HG02642 (cell line): ENCODE measurements around the gene HIVEP2.

Source experiments
- ATAC-seq: cut with Tn5 transposase; IDR thresholded peaks from one replicate; pipeline ENCODE4 v1.9.1; 2021; ENCODE audit warnings: mild to moderate bottlenecking; ENCODE audit not compliant: unreplicated experiment, poor library complexity

Gene HIVEP2

DNA sequence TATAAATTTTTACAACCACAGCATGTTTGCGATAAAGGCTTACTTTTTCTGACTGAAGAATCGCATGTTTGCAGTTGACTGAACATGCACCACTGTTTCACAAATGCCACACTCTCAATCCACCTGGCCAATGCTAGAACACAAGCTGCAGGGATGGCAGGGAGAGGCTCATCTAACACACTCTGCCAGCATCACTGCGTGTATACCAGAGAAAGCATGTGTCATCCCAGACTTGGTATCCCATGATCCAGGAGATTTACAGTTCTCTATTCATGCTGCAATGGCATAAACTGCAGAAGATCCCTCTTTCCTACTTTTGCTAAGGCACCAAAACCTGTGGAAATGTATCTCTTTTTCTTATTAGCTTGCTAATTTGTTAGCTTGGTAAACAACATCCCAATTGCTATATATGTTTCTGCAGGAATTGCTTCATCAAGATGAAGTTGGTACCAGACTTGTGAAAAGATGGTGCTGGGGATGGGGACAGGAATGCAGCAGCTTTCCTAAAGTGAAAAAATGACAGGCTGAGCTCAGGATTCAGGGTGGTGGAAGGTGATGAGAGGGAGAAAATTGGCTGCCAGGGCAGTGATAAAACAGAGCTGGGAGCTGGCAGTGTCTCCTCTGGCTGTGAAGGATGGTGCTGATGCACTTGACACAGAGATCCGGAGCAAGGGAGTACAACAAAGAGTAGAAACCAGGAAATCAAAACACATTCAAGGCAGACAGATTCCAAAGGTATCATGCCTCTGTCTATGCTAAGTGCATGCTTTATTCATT lies 186.9 kb downstream of the HIVEP2 start:
- no peak for ATAC-seq

DNA sequence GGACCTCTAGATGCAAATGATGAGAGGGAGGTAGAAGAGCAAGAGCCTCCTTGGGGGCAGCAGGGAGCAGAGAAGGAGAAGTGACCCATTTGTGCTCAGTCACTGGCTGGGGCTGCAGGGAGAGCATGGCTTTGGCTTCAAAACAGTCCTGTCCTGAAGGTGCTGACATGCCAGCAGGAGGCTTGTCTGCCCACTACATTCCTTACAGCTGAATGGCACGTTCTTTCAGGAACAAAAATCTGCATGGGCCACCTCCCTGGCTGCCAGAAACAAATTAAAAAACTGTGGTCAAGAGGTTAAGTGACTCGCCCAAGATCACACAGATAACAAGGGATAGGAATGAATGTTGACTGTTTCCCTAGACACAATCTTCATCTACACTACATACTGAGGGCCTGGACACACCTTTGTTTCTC lies 188.8 kb downstream of the HIVEP2 start:
- ATAC-seq, result no peak

DNA sequence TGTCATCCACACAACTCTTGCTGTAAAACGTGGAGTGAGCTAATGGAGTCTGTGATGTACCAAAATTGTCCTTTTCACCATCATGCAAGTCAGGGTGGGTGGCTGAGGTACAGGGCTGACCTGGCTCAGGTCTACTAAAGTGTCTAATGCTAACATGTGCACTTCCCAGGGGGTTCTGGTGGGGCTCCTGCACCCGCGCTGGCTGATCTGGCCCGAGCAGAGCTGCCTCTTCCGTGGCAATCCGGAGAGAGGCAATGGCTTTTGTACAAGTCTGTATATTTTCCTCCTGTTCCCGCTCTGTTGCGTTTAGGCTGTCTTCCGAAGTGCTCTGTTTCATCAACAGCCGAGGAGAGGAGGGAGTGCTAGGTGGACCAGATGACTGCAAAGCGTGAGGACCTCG lies 191.8 kb downstream of the HIVEP2 start:
- no peak for ATAC-seq

DNA sequence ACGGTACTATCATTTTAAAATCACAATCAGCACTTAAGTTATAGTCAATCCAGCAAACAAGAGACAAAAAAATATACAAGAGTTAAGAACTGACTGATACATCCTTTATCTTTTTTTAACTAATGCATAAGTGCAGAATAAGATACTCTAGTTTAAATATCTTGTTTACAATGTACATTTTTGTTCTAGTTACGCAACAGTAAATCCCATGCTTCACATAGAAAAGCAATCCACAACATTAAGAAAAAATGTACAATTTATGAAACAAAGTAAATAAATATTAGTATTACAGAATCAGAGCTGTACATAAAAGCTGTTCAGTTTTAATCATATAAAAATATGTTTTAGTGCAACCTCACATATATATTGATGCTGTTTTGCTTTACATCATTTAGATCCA lies 192.6 kb downstream of the HIVEP2 start:
- no peak for ATAC-seq

DNA sequence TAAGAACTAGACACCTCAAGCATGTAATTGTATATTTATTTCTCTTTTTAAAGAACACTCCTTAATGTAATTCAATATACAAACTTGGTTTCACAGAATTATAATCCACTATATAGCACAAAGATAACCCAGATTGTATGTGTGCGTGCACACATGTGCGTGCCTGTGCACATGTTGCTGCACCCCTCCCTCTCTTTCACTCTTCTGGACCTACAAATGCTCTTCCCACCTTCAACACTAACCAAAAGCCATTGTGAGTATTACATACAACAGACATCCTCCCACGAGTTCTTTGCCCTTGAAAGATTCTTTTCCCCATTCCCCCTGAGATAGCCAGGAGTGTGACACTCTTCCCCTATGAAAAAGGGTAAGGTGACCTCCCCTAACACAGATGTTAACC lies 193.5 kb downstream of the HIVEP2 start:
- ATAC-seq, result no peak

DNA sequence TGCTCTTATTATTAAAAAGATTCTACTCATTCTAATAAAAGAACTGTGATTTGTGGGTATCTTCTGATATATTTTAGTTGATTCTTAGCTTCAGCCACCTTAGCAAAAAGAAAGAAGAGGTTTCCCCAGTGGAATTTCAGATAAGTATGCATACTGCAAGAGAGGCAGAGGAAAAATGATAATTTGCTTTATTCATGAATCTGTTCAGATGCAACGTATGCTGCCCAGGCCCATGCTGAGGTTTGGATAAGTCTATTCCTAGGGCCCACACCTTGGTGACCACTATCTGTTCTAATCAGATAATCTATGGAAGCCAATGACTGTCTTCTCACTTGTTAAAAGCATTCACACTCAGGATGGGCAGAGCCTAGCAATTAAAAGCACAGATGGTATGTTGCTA lies 194.0 kb downstream of the HIVEP2 start:
- no peak for ATAC-seq

DNA sequence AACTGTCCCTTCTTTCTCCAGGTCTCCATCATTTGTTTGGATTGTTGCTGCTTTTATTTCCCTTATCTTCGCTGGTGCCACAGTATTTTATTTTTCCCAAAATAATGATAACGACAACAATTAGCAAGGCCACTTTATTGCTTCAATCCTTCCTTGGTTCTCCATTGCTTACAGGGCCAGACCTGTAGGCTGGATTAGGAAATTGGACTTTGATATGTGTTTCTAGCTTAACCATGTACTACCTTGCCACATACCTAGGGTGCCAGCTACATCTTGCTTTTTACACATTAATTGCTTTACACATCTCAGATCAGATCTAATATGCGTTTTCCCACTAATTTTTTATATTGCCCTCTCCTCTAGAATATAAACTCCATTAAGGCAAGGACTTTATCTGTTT lies 195.4 kb downstream of the HIVEP2 start:
- no peak for ATAC-seq

DNA sequence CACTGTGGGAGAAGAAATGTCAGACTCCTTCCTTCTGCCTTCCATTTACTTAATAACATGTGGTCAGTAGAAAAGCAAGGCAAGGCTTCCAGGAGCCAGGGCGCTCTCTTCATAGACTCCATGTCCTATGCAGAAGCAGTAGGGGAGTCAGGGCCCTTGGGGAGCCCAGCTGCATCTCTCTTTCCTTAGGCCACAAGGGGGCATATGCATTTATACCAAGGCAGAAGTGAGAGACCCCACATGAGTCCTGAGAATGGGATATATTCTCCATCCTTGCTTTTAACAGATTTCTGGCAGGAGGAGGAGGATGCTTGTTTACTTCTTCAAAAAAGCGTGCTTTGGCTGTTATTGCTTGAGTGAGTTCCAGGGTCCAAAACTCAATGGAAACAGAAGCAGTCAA lies 198.5 kb downstream of the HIVEP2 start:
- ATAC-seq, result peak; percentile 82

DNA sequence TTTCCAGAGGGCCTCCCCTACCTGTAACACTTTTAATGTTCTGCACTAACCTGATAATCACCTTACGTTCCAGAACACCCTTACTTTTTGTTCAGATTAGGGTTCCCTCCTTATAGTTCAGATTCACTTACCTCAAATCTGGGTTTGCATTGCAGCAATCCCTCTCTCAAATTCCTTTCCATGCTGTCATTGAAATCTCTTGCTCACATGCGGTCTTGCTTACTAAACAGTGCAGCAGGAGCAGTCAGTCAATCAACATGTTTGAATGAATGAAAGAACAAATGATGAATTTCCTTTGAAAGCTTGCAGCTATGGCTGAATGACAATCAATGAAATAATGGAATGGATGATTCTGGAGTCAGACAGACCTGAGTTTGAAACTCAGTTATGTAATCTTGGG lies 200.1 kb downstream of the HIVEP2 start:
- no peak for ATAC-seq

DNA sequence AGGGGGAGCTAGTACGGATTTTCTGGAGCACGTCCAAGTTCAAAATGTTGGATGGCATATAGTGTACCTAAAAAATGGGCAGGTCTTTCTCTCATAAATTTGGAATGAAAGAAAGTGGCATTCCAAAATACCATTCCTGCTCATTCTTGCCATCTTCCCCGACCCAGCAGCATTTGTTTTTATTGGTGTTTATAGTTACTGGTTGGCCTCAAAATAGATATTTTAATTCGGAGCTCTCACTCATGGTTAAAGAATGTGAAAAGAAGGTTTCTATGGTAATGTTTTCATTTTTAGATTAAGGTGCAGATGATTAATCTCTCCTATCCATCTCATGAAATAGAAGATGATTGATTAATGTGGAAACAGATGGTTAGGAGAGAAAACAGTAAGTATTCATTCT lies 204.5 kb downstream of the HIVEP2 start:
- ATAC-seq, result no peak

DNA sequence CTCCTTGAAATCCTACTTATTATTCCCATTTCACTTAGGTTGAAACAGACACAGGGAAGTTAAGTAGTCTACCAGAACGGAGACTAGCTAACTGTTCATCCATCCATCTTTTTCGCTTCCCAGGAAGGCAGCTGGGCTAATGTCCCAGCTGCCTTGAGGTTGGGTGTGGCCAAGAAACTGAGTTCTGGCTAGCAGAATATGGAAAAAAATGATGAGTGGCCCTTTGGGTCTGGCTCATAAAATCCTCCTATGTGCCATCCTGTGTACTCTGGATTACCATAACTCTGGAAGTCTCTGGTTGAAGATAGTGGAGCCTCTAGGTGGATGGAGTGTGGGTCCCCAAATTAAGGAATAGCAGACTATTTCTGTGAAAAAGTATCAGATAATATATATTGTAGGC lies 206.2 kb downstream of the HIVEP2 start:
- ATAC-seq, result no peak

DNA sequence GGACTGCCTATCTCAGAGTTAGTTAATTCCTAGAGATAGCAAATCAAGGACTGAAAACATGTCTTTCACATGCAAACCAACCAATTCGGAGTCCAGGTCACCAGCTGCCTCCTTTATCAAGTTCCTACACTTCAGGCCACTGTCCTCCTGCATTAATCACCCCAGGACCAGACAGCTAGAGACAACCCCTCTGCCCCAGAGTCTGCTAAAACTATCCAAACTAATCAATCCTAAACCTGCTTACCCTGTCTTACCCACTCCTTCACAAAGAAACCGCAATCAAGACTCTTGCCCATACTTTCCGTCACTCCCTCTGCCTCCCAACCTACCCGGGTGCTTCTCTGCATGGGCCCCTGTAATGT lies 207.0 kb downstream of the HIVEP2 start:
- no peak for ATAC-seq

DNA sequence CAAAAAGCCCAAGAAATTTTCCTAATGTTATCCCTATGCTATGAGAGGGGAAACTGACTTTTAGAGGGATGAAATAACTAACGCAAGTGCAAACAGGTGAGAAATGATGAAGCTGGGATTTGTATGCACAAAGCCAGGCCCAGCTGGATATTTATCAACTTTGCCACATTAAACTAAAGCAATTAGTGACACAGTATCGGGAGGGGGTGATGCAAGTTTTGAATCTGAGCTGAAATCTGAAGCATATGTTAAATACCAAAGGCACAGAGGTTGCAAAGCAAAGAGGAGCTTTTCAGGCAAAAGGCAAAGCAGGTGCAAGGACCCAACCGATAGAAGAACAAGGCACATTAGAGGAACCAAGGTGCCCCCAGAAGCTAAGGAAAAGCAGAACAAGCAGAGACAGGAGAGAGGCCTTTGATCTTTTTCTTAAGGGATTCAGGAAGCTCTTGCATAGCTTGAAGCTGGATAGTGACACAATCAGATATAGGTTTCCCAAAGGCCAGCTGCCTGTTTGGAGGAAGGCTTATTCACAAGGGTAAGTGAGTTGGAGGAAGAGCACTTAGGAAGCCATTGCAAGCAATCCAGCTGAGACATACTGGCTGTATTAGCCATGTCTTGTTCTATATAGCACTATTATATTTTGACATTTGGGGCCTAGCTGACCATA lies 207.5 kb downstream of the HIVEP2 start:
- no peak for ATAC-seq

DNA sequence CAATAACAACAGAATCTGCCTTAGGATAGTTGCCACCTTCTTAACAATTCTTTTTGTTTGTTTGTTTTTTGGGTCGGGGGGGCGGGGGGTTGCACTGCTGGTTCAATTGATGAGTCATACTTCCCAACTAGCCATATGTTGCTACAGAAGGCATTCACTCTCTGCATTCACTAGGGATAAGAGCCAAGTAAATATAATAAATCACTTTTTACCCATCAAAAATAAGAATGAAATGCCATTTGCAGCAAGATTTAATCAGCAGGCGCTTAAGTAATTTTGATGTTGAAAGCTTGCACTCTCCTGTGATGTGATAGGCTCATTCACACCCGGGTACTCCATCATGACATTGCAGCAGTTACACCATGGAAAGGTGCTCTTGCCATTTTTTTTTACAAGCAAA lies 209.8 kb downstream of the HIVEP2 start:
- ATAC-seq, result no peak

DNA sequence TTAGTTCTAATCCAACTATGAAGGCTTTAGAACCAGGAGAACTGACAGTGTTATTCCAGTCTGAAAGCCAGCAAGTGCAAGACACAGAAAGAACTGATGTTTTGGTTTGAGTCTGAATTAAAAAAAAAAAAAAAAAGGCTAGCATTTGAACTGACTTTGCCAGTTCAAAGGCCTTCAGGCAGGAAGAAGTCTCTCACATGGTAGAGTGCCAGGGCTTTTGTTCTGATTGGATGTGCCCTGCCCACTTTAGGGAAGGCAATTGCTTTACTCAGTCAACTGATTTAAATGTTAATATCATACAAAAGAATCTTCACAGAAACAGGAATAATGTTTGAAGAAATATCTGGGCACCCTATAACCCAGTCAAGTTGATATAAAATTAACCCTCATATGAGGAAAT lies 212.2 kb downstream of the HIVEP2 start:
- ATAC-seq, result no peak

DNA sequence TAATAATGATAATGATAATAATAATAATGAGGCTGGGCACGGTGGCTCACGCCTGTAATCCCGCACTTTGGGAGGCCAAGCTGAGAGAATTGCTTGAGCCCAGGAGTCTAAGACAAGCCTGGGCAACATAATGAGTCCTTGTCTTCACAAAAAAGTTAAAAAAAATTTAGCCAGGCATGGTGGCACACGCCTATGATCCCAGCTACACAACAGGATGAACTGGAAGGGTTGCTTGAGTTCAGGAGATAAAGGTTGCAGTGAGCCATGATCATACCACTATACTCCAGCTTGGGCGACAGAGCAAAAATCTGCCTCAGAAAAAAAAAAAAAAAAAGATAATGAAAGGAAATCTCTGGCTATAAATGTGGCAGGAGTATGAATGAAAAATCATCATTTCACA lies 213.4 kb downstream of the HIVEP2 start:
- ATAC-seq, result no peak

DNA sequence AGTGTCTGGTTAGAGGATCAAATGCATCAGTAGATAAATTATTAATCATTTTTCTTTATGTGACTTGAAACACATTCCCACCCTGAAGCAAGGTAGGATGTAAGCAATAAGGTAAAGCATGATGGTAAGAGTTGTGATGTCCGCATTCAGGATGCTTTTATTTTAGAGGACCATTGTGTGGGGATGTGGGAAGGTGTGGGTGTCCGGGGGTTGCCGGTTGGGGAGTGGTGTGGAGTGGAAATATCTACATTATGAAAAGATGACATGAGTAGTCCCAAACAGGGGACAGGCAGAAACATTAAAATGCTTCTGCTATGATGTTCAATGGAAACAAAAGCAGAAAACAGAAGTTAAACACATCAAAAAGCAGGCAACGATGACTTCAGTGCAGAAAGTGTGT lies 215.4 kb downstream of the HIVEP2 start:
- ATAC-seq, result no peak

DNA sequence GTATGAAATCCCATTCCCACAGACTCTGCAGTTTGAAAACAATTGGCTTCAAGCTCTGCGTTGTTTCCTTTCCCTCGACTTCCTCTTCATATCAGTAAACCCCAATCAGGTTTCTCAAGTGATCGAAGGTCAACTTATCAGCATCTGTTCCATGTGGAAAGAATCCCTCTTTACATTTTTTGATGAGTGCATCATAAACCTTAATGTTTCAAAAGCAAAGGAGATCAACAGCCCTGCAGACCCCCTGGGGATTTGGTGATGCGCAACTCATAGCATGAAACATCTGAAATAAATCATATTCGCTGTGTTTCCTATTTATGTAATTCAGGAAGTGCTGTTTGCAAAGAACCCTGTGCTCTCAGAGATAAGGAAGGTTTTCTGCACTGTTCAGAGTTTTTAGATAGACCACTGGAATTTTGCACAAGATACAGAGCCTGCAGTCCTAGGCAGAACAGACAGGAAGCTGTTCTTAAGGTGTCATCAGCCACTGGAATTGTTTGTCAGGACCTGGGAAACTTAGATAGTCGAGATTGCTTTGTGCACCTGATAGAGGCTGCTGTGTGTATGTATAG lies 216.0 kb downstream of the HIVEP2 start:
- no peak for ATAC-seq

DNA sequence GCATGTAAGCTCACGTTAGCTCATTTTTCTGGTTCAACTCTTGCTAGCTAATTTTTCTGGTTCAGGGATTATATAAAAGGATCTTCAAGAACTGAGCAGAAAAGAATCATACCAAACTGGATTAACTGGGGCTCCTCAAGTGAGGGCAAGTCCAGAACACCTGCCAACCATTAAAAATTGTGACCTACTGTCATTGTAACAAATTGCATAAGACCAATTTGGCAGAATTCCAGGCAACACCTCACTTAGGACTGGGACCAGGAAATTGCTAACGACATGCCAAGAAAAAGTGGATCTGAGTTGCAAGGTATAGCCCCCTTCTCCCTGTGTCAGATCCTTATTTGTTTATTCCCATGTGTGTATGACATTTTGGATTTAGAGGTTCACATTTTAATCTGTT lies 216.6 kb downstream of the HIVEP2 start:
- no peak for ATAC-seq

DNA sequence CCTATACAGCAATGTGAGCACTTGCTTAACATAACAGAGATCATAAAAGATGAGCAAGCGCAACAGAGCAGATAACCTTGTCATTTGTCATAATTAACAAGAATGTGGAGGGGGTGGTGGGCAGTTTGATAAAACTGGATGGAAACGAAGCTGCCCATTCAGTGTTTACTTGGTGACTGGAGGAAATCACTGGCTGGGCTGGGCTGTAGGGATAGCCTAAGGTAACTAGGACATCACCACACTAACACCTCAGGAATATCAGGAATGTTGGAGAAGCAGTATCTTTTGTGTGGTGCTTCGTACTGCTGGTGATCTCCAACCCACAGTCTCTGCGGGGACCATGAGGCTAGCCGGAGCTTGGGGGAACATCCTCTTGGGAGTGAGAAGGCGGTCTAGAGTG lies 218.4 kb downstream of the HIVEP2 start:
- ATAC-seq, result no peak

DNA sequence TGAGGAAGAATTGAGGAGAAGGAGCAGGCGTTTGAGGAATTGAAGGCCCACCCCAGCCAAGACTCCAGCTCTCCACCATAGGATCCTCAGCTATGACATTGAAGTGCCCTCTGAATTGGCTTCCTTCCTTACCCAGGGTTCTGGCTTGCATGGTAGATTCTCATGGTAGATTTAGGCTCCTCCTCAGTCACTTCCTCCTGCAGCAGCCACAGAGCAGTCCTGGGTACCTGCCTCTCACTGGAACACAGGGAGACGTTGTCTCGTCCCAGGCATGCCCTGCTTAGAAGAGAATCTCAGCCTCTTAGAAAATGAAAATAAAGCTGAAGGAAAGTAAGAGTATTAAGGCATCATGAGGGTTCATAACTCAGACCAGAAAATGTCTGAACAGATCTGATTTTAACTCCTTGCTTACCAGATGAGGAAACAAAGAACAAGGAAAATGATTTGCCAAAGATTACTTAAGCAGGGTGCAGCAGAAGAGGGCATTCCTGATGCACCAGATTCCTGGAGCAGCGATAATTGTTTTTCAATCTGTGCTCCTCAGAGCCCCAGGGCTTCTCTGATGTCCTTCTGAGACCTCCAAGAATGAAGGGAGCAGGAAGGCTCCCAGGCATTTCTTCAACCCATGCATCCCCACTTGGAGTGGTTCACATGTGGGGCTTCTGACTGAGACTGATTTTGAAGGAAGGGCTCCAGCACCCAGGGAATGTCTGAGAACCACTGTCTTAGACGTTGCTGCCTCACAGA lies 219.8 kb downstream of the HIVEP2 start:
- ATAC-seq, result no peak
